ENCODE data around the gene IQGAP2. TPM values are rescaled to one million over a fixed set of nuclear protein-coding genes. Genes with fewer than 3 reads are reported as not detected.

Gene IQGAP2
- total RNA-seq, 1 experiment from 2014 or later: 1.5 TPM

- no peaks in the 10 kb centered on the region for H3K36me3 Mint-ChIP-seq (ENCODE audit: insufficient read depth, unreplicated experiment)
These were observed 214.6 kb downstream of the IQGAP2 start for GRCh38 chr5:76617675-76618074.

GRCh38 chr5:76620166-76620565, 217.1 kb downstream of the IQGAP2 start:
- Mint-ChIP-seq H3K4me3 (ENCODE audit: unreplicated experiment) (no peak overlapping the region), H3K36me3 (ENCODE audit: insufficient read depth, unreplicated experiment) (no peaks in the 10 kb centered on the region), H3K9me3 (ENCODE audit: unreplicated experiment) (no peaks in the 10 kb centered on the region), H3K27me3 (ENCODE audit: insufficient read depth, unreplicated experiment) (no peaks in the 10 kb centered on the region), H3K4me1 (ENCODE audit: insufficient read depth, unreplicated experiment) (peaks cover 6% of the 10 kb centered on the region), H3K27ac (ENCODE audit: low read depth, unreplicated experiment) (no peak overlapping the region)
- ChIA-PET POLR2A (no interaction called here), CTCF (interaction anchor here (0.7 kb wide), 1 partner anchor 19 kb away, joined by 4 read pairs; no protein-coding TSS in a partner anchor)
- no peak for DNase-seq (ENCODE audit: unreplicated experiment)
- no TSS peak for BruUV-seq (replicated peaks)
- no peak for TF ChIP-seq CTCF (IDR thresholded peaks at IDR 0.05; ENCODE audit: unreplicated experiment)
- intact Hi-C loops (cut with micrococcal nuclease): no loop called here

More at GRCh38 chr5:76617675-76618074, 214.6 kb downstream of the IQGAP2 start:
- intact Hi-C loops (cut with micrococcal nuclease): no loop called here
- no peaks in the 10 kb centered on the region for H3K27me3 Mint-ChIP-seq (ENCODE audit: insufficient read depth, unreplicated experiment)
- H3K4me3 Mint-ChIP-seq (ENCODE audit: unreplicated experiment): no peak overlapping the region
- H3K27ac Mint-ChIP-seq (ENCODE audit: low read depth, unreplicated experiment): no peak overlapping the region
- BruUV-seq (replicated peaks): no TSS peak
- no peaks in the 10 kb centered on the region for H3K9me3 Mint-ChIP-seq (ENCODE audit: unreplicated experiment)
- H3K4me1 Mint-ChIP-seq (ENCODE audit: insufficient read depth, unreplicated experiment): peaks cover 6% of the 10 kb centered on the region
- no peak for DNase-seq (ENCODE audit: unreplicated experiment)
- TF ChIP-seq CTCF (IDR thresholded peaks at IDR 0.05; ENCODE audit: unreplicated experiment): no peak
- POLR2A ChIA-PET: no interaction called here
- CTCF ChIA-PET: interaction anchor here (0.7 to 2.1 kb wide), 2 partner anchors 17 to 157 kb away, joined by 3 to 14 read pairs; no protein-coding TSS in a partner anchor

DNA sequence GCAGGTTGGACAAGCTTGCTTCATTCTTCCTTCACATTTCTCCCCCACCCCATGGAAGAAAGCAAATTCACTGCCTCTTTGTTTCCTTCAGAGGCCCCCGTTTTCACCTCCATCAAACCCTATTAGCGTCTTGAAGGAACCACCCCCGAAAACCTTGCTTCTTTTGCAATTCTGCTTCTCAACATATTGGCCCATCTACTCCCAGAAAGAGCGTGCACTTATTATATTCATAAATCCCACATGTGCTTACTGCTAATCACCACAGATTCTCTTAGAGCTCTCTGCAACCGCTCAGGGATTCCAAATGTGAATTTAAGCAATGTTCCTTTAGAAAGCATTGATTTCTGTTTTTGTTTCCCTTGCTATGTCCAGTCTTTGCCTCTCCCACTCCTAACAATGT, 219.0 kb downstream of the IQGAP2 start:
- ChIA-PET CTCF (no interaction called here), POLR2A (interaction anchor here (0.5 to 1.9 kb wide), 2 partner anchors 13 to 33 kb away, joined by 4 to 5 read pairs; no protein-coding TSS in a partner anchor)
- no peaks in the 10 kb centered on the region for H3K36me3 Mint-ChIP-seq (ENCODE audit: insufficient read depth, unreplicated experiment)
- H3K4me1 Mint-ChIP-seq (ENCODE audit: insufficient read depth, unreplicated experiment): peaks cover 6% of the 10 kb centered on the region
- no peak overlapping the region for H3K4me3 Mint-ChIP-seq (ENCODE audit: unreplicated experiment)
- no peak for DNase-seq (ENCODE audit: unreplicated experiment)
- no peak for TF ChIP-seq CTCF (IDR thresholded peaks at IDR 0.05; ENCODE audit: unreplicated experiment)
- H3K27ac Mint-ChIP-seq (ENCODE audit: low read depth, unreplicated experiment): no peak overlapping the region
- no TSS peak for BruUV-seq (replicated peaks)
- no peaks in the 10 kb centered on the region for H3K27me3 Mint-ChIP-seq (ENCODE audit: insufficient read depth, unreplicated experiment)
- intact Hi-C loops (cut with micrococcal nuclease): no loop called here
- H3K9me3 Mint-ChIP-seq (ENCODE audit: unreplicated experiment): no peaks in the 10 kb centered on the region

DNA sequence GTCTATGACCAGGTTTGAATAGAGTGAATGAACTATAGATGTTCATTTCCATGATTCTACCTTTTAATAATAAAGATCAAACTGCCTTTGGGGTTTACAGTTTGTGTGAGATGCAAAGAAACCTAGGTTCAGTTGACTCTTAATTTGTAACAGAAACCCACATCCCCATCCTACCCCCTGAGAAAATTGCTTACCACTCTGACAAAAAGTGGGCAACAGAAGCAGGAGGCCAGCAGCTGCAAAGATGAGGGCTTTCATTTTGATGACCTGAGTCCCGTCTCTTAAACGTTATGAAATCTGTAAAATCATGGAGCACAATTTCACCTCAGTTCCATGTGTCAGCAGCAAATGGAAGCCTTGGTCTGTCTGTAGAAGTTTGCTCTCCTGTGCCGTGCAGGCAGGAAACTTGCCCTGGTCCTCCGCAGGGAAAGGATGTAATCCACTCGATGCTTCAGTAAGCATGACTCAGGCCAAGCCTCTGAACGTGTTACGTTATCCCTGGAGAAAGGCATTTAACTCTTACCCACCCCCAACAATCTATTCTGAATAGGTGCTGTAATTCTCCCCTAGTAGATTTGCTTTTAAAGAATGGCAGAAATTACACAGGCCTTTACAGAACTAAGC, 220.0 kb downstream of the IQGAP2 start, which contains the start of gene F2RL2:
Gene F2RL2, minus strand, starts transcription at position 431 of the 624 bp plus-strand sequence. Its CDS starts 173 bp downstream, at position 258.
- no TSS peak for BruUV-seq (replicated peaks)
- peak; percentile 67 for DNase-seq (ENCODE audit: unreplicated experiment)
- TF ChIP-seq CTCF (IDR thresholded peaks at IDR 0.05; ENCODE audit: unreplicated experiment): no peak
- H3K4me3 Mint-ChIP-seq (ENCODE audit: unreplicated experiment): no peak within 1 kb of the TSS
- no peaks in the 10 kb centered on the region for H3K4me1 Mint-ChIP-seq (ENCODE audit: insufficient read depth, unreplicated experiment)
- intact Hi-C loops (cut with micrococcal nuclease): no loop called here
- ChIA-PET CTCF (interaction anchor here (1.4 kb wide), 1 partner anchor 151 kb away, joined by 3 read pairs; no protein-coding TSS in a partner anchor), POLR2A (interaction anchor here (1.9 kb wide), 1 partner anchor 14 kb away, joined by 5 read pairs; no protein-coding TSS in a partner anchor)
- H3K9me3 Mint-ChIP-seq (ENCODE audit: unreplicated experiment): no peaks in the 10 kb centered on the region
- H3K27ac Mint-ChIP-seq (ENCODE audit: low read depth, unreplicated experiment): no peak within 1 kb of the TSS
- H3K27me3 Mint-ChIP-seq (ENCODE audit: insufficient read depth, unreplicated experiment): no peaks in the 10 kb centered on the region
- H3K36me3 Mint-ChIP-seq (ENCODE audit: insufficient read depth, unreplicated experiment): no peaks in the 10 kb centered on the region
